ENCODE data around the gene CYP2J2.
A peak's percentile ranks its signal among the peaks of the same experiment; 100 is the strongest.
"Not testable (repeated sequence)": the region's sequence is repeated elsewhere in the genome, so short reads cannot be mapped to it uniquely, and the experiment has no call there.

CYP2J2 gene

DNA sequence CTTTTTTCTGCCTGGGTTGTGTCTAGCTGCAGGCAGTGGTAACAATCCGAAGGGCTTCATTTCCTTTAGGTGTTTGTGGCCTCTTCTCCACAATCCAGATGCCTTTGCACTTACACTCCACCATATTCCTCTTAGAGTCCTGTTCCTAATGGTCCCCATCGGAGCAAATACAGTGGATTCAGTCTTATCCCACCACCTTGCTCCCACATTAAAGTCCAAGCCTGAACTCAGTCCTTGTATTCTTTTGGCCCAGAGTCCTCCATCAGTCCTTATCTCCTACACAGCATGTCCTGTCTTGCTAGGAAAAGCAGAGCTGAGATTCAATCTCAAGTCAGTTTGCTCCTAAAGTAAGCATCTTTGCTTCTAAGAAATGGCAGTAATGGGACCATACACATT, 8.8 kb downstream of the CYP2J2 start:
- no peak for DNase-seq

GRCh38 chr1:59917026-59917784, 9.4 kb downstream of the CYP2J2 start:
- DNase-seq = no peak

GRCh38 chr1:59915516-59915915, 11.1 kb downstream of the CYP2J2 start:
- no peak for DNase-seq

DNA sequence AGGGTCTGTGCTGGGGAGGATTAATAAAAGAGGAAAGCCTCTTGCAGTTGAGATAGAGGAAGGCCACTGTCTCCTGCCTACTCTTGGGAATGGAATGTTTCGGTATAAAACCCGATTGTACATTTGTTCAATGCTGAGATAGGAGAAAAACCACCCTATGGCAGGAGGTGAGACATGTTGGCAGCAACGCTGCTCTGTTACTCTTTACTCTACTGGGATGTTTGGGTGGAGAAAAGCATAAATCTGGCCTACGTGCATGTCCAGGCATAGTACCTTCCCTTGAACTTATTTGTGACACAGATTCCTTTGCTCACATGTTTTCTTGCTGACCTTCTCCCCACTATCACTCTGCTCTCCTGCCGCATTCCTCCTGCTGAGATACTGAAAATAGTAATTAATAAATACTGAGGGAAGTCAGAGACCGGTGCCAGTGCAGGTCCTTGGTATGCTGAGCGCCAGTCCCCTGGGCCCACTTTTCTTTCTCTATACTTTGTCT, 11.7 kb downstream of the CYP2J2 start:
- DNase-seq = not testable (repeated sequence)

DNA sequence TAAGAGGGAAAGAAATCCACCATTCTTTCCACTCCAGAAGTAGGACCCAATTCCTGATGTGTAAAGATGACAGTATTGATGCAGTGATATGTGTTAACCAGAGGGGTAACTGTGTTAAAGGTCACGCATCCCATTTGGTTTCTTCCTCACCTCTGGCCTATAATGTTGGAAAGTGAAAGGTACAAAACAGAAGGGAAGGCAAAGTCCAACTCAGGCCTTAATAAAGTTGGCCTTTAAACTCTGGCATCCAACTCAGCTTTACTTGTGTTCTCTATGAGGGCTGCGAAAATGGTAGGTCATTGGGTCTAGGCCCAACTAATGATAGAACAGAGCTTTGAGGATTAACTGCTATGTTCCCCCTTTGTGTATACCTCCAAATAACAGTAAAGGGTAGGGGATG, 17.9 kb downstream of the CYP2J2 start:
- no peak for DNase-seq

DNA sequence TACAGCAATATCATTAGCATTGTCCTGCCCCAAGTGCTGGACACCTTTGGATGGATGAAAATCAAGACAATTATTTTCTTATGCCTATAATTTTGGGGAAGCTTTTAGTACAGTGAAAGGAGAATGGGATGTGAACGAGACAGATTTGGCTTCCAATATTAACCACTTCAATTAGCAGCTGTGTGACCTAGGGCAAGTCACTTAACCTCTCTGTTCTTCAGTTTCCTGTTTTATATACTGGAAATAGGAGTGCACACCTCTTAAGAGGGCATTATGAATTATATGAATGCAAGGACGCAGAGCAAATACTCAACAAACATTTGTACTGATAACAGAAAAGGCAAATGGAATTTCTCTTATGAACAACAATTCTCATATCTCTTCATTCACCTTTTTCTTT, 18.5 kb downstream of the CYP2J2 start:
- no peak for DNase-seq

DNA sequence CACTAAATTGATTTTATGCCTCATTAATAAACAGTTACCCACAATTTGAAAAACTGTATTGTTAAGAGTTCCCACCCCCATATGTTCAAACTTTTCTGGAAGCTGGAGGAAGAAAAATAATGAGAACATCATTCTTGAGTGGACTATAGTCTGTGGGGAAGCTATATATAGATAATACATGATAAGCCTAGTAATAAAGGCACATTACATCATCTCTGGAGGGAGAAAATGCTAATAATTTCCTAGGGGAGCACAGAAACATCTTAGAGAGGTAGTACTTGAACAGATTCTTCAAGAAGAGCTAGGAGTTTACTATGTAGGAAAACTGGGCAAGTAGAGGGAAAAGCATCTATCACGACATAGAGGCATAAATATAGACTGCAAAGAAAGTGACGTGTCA, 19.6 kb downstream of the CYP2J2 start:
- DNase-seq = no peak

- no peak for DNase-seq
Observed at GRCh38 chr1:59903141-59903754, 23.3 kb downstream of the CYP2J2 start.

DNA sequence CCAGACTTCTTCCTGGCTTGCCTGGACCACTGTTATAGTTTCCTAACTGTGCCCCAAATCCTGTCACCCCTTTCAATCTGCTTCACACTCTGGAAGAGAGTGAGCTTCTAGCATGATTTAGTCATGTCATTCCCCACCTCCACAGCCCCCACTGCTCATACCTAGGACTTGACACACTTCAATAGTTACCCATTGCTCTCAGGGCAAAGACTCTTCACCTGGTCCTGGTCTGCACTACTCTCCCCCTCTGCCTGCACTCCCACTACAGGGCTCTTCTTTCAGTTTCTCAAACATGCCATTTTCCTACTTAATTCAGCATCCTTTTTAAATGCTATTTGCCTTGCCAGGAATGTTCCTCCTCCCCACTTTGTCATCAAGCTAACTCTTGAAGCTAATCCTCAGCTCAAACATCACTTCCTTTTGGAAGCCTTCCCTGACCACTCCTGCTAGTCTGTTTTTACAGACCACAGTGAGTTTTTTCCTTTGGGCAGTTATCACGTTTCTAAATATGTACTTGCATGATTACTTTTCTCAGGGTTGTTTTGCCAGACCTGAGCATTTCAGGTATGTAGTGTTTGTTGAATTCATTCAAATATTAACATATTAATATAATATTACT, 24.7 kb downstream of the CYP2J2 start:
- DNase-seq = no peak

DNA sequence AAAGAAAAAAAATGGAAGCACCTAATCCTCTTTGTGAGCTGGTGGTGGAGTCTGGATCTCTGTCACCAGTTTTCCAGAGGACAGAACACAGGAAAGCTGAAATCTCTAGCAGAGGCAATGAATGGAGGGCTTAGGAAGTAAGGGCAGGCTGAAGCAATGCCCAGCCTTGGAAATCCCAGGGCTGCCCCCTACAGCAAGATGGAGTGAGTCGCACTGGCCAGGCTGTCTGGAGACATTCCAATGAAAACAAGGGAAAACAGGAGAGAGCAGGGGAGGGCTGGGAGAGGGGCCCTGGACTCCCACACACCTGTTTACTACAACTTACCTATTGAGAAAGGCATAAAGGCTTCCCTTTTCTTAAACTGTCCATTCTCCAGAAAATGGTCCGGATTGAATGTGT, 25.9 kb downstream of the CYP2J2 start:
- no peak for DNase-seq

GRCh38 chr1:59898927-59899326, 27.6 kb downstream of the CYP2J2 start:
- DNase-seq = no peak

GRCh38 chr1:59897165-59897564, 29.4 kb downstream of the CYP2J2 start:
- DNase-seq = no peak

GRCh38 chr1:59892841-59893811, 33.4 kb downstream of the CYP2J2 start:
- DNase-seq = no peak

GRCh38 chr1:59885160-59885832, 41.3 kb downstream of the CYP2J2 start:
- DNase-seq = no peak

DNA sequence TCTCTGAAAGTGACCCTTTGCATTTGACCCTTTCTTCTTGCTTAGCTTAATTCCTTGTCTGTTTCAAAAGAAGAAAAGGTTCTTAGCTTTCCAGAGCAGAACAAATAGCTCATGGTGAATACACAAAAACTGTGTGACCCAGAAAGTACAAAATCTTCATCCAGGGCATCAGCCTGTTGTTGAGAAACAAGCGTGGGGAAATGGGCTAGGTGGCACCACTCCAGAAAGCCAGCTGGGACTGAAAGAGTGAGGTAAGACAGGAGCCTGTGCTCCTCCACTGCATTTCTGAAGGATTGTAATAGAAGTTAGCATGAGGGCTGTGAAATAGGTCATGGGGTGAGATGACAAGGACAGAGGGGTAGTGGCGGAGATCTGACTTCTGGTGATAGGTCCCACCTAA, 45.8 kb downstream of the CYP2J2 start:
- DNase-seq = no peak

- DNase-seq = no peak
Observed at GRCh38 chr1:59879996-59880505, 46.5 kb downstream of the CYP2J2 start.

- DNase-seq = peak; percentile 54
Observed at GRCh38 chr1:59879574-59879973, 47.0 kb downstream of the CYP2J2 start.

DNA sequence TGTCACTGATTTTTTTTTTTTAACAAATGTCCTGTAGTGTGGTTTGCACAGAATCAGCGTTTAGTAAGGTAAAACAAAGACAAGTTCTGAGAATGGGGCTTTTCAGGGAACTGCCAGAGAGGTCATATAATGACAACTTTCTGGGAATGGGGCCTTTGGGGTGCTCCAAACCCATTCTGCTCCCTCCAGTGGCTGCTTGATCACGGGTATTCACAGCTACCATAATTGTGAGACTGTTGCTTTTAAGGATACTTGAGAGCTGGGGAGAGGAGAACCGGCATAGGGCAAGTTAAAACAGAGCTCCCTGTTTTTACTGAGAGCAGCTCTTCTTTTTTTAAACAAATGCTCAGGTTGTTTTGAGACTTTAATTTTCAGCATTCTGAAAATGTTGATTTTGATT, 48.2 kb downstream of the CYP2J2 start:
- no peak for DNase-seq

- no peak for DNase-seq
Observed at GRCh38 chr1:59877108-59877682, 49.4 kb downstream of the CYP2J2 start.

- DNase-seq = no peak
Observed at GRCh38 chr1:59871746-59872145, 54.8 kb downstream of the CYP2J2 start.

DNA sequence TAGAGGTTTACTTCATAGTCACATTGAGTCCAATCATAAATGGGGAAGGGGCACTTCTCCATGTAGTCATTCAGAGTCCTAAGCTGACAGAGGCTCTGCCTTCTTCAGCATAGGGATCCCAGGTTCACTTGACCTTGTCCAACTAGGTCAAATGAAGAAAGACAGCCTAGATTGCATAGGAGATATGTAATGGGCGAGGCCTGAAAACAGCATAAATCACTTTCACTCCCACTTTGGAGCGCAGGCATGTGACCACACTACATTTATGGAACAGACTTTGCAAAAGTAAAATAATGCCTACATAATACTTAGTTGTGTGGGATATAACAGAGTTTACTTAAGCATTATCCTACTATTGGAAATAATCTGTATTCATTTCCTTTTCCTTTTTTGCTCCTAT, 60.1 kb downstream of the CYP2J2 start:
- DNase-seq = no peak

All from HCEC 1CT (cell line).